Esophagus muscularis mucosa (tissue), 3 donors: ENCODE results near the gene PNPLA7.

Experiments
- CTCF ChIP-seq, 3 experiments: fragments of 200-600 bp in 2 of 3; fragments of 450-650 bp in 1 of 3; sonication (generic) in 2 of 3; IDR thresholded peaks; one replicate each; pipeline ENCODE4 v1.5.1; 2017 to 2019; ENCODE audit warnings: antibody characterized with exemption in 3 of 3, mild to moderate bottlenecking in 2 of 3, moderate library complexity in 1 of 3
- POLR2AphosphoS5 ChIP-seq, 2 donors: sonication (generic); formaldehyde crosslinking; IDR thresholded peaks; one replicate each; pipeline ENCODE4 v1.6.1; 2017; ENCODE audit warnings: antibody characterized with exemption in 2 of 2

GRCh38 chr9:137514691-137515337, 35.4 kb downstream of the PNPLA7 start:
- TF ChIP-seq CTCF (IDR thresholded peaks at IDR 0.05) (no peak), POLR2AphosphoS5 (IDR thresholded peaks at IDR 0.05) (no peak)
